Kidney tubule cell (primary cell): ENCODE data around the gene LRRC8E.

Experiments used
- DNase-seq: peaks from one replicate; pipeline ENCODE4 v3.0.0-alpha.2; 2018; ENCODE audit warnings: low spot score

LRRC8E gene

DNA sequence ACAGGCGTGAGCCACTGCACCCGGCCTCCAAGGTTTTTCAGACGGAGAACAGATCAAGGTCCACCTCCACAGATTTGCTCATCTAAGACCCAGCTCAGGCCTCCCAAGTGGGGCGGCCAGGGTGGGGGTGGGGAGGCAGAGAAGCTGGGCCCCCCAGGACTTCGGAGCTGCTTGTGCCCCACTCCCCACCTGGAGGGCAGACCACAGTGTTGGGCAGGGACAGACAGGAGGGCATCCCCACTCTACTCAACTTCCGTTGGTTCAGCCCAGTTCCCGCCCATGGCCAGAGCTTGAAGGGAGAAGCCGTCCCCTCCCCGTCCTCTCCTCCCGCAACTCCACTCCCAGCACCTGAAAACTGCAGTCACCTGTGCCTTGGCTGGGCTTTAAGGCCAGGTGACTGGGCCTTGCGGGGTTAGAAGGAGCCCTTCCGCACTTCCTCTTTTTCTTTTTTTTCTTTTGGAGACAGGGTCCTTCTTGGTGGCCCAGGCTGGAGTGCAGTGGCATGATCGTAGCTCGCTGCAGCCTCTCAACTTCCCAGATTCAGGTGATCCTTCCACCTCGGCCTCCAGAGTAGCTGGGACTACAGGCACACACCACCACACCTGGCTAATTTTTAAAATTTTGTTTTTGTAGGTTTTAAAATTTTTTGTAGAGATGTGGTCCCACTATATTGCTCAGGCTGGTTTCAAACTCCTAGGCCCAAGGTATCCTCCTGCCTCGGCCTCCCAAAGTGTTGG, 734 bp upstream of the LRRC8E start:
- DNase-seq: no peak

DNA sequence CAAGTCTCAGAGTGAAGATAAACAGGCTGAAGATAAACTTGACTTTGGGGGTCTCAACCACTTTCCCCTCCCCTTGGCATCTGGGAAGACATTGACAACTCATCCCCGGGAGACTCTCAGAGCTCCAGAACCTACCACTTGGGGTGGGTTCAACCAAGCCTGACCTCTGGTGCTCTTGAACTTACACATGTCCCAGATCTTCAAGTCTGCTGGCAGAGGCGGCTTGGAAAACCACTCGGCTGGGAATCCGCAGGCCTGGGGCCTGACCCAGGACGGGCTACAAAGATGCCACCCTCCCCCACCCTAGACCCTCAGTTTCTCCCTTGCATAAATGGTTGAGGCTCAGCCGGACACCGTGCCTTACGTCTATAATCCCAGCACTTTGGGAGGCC, 512 bp downstream of the LRRC8E start:
- DNase-seq: no peak

DNA sequence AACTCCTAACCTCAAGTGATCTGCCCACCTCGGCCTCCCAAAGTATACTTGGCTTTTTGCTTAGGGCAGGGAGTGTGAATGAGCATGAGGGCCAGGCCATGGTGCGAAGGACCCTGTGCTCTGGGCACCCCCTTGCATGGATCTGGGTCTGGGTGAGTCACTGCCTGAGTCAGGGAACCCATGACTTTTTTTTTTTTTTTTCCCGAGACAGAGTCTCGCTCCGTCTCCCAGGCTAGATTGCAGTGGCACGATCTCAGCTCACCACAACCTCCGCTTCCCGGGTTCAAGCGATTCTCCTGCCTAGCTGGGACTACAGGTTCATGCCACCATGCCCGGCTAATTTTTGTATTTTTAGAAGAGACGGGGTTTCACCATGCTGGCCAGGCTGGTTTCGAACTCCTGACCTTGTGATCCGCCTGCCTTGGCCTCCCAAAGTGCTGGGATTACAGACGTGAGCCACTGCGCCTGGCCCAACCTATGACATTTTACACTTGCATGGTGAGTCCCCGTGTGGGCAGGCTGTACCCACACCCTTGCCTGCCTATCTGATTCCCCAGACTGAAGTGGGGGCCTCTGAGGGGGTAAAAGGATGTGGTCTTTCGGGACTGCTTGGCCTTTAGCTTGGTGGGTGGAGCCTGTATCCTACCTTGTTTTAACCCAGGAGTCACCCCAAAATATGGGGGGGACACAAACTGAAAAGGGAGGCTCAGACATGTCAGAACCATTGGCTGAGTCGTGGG, 5.2 kb downstream of the LRRC8E start:
- DNase-seq: peak; percentile 55

DNA sequence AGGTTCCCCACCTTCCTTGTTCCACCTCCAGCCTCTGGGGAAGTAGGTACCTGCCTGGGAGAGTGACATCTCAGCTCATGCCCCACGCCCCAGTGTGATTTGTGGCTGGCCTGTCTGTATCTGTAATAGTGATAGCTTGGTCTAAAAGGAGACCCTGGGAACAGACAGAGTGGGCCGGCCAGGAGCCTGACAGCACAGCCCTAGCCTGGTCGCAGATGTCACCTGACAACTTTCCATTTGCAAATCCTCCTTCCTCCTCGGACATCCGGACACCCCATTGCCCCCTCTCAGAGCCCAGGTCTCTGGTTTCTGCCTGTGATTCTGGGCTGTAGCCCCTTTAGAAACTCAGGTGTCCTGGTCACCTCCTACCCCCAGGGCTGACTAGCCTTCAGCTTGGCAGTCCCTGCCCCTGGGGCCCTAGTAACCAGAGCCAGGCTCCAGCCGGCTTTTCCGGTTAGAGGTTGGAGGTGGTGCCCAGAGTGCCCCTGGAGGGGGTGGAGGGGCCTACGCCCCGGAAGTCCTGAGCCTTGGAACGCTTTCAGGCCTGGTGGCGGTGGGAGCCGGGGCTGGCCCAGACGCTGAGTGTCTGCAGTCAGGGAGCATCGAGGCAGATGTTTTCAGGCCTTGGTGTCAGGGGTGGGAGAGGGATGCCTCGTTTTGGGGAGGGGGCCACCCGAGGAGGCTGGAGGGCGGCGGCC, 6.5 kb downstream of the LRRC8E start:
- peak; percentile 39 for DNase-seq

DNA sequence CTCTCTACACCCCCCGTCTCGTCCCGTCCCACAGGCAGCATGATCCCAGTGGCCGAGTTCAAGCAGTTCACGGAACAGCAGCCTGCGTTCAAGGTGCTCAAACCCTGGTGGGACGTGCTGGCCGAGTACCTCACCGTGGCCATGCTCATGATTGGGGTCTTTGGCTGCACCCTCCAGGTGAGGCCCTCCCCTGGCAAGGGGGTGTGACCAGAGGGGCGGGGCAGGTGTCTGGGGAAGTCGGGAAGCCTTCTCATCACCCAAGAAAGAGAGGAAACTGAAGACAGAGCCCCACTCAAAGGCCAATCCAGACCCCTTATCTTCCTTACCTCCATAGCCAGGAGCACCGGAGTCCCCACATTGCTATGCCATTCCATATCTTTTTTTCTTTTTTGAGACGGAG, 7.3 kb downstream of the LRRC8E start:
- DNase-seq: no peak

DNA sequence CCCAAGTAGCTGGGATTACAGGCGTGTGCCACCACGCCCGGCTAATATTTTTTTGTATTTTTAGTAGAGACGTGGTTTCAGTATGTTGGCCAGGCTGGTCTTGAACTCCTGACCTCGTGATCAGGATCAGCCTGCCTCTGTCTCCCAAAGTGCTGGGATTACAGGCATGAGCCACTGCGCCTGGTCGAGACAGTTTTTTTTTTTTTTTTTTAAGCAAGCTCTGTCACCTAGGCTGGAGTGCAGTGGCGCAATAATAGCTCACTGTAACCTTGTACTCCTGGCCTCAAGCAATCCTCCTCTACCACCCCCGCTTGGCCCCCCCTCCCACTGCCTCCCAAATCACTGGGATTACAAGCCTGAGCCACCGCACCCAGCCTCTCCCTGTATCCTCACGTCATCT, 9.0 kb downstream of the LRRC8E start:
- no peak for DNase-seq

DNA sequence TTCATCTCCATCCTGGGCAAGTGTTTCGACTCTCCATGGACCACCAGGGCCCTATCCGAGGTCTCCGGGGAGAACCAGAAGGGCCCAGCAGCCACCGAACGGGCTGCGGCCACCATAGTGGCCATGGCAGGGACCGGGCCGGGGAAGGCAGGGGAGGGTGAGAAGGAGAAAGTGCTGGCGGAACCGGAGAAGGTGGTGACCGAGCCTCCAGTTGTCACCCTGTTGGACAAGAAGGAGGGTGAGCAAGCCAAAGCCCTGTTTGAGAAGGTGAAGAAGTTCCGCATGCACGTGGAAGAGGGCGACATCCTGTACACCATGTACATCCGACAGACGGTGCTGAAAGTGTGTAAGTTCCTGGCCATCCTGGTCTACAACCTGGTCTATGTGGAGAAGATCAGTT, 10.7 kb downstream of the LRRC8E start:
- DNase-seq: no peak

DNA sequence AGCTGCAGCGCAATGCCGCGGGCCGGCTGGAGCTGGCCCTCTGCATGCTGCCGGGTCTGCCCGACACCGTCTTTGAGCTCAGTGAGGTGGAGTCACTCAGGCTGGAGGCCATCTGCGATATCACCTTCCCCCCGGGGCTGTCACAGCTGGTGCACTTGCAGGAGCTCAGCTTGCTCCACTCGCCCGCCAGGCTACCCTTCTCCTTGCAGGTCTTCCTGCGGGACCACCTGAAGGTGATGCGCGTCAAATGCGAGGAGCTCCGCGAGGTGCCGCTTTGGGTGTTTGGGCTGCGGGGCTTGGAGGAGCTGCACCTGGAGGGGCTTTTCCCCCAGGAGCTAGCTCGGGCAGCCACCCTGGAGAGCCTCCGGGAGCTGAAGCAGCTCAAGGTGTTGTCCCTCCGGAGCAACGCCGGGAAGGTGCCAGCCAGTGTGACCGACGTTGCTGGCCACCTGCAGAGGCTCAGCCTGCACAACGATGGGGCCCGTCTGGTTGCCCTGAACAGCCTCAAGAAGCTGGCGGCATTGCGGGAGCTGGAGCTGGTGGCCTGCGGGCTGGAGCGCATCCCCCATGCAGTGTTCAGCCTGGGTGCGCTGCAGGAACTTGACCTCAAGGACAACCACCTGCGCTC, 11.6 kb downstream of the LRRC8E start:
- no peak for DNase-seq

DNA sequence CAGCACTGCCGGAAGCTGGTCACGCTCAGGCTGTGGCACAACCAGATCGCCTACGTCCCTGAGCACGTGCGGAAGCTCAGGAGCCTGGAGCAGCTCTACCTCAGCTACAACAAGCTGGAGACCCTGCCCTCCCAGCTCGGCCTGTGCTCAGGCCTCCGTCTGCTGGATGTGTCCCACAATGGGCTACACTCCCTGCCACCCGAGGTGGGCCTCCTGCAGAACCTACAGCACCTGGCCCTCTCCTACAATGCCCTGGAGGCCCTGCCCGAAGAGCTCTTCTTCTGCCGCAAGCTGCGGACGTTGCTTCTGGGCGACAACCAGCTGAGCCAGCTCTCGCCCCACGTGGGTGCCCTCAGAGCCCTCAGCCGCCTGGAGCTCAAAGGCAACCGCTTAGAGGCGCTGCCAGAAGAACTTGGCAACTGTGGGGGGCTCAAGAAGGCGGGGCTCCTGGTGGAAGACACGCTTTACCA, 12.1 kb downstream of the LRRC8E start:
- no peak for DNase-seq

DNA sequence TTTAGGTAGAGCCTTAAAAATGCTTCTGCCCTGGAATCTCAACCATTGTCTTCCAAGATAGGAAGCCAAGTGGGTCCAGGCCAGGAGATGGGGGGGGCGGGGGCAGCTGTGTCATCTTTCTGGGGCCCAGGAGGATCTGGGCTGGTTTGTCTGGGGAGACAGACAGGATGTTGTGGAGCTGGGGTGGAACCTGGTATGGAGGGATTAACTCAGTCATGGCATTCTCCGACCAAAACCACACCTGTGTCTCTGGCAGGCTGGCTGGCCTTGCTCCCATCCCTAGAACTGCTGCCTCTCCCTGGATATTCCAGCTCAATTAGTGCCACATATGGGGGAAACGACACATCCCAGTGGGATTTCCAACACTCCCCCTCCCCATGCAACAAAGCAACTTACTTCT, 12.6 kb downstream of the LRRC8E start:
- DNase-seq: no peak

DNA sequence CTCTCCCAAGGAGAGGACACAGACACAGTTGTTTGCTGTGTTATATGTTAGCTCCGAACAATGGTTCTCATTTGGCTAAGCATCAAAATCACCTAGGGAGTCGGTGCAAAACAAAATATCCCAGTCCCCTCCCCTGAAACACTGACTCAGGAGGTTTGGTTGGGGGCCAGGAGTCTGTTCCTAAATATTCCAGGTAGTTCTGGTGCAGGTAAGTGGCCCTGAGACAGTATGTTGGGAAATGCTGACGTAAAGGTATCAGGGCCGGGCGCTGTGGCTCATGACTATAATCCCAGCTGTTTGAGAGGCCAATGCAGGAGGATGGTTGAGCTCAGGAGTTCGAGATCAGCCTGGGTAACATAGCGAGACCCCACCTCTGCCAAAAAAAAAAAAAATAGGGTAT, 13.0 kb downstream of the LRRC8E start:
- no peak for DNase-seq

DNA sequence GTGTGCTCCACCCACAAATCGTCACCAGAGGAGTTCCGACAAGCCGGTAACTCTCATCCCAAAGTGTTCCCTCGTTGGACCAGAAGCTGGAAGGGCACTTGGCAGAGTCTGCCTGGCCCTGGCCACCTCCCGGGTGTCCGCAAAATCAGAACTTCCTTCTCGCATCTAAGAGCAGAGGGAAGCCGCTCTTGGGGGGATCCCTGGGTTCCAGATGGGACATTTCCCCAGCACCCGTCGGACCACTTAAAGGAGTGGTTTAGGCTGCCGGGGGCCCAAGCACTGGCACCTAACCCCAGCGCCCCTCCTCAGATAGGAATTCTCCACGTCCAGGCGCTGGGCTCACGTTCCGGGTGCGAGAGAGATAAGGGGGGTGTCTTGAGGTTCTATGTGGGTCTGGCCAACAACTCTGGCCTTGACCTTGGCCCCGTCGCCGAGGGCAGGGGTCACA, 14.5 kb downstream of the LRRC8E start:
- no peak for DNase-seq

DNA sequence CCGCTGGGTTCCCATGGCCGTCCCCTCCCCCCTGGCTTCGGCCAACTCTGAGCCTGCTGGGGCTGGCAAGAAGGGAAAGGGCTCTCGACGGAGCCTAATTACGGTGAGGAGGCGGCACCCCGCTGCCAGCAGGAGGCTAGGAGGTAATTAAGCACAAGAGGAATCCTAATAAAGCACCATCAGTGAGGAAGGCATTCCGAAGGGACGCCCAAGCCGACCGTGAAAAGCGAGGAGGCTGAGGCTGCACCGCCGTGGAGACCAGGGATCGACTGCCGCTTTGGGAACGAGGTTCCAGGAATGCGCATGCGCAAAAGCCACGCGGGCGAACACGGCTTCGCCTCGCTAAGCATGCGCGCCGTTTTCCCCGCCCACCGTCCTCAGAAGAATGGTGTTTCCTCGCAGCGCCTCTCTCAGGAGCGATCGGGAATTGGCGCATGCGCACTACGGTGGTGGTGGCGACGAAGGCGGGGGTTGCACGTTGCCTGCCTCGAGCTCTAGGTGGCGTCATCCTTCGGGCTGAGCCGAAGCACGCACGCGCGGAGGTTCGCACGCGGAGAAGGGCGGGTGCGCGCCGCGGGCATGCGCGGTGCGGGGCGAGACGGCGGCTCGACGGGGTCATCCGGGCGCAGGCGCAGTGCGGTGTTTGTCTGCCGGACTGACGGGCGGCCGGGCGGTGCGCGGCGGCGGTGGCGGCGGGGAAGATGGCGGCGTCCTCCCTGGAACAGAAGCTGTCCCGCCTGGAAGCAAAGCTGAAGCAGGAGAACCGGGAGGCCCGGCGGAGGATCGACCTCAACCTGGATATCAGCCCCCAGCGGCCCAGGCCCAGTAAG, 15.1 kb downstream of the LRRC8E start, which contains the start of gene MAP2K7:
Gene MAP2K7, plus strand, starts transcription at position 634 of the 830 bp plus-strand sequence. Its CDS starts 68 bp downstream, at position 702.
- DNase-seq: peak; percentile 99

DNA sequence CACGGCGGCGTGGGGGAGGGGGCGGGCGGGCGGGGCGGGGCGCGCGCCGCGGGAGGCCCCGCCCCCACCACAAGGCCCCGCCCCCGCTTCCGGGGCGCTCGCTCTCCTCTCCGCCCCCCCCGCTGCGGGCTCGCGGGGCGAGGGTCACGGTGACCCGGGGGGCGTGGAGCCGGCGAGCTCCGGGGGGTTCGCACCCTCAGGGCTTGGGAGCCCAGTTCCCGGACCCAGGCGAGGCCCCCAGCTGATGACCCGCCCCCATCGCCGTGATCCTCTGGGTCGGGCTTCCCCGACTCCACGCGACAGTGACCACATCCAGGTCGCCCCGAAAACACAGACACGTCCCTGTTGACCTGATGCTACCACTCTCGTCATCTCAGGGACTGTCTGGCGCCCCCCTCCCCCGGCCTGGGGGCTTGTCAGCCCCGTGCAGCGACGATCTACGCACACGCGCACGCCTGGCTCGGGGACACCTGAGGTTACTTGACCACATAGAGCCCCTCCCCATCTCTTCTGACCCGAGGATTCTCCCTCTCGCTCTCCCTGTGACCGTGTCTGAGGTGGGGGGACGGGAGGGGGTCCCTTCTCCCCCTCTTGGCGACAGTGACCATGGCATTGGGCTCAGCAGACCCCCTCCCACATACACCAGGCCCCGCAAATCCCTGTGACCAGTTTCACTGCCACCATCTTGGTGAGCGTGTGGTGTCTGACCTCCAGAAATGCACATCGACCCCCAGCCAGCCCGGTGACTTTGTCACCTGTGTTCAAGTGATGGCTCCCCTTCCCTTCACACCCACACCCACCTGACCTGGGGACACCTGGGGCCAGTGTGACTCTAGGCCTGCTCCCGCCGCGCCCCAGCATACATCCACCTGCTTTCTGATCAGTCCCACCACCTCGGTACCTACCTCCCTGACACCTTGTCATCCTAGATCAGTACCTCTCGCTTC, 16.0 kb downstream of the LRRC8E start:
- DNase-seq: no peak

DNA sequence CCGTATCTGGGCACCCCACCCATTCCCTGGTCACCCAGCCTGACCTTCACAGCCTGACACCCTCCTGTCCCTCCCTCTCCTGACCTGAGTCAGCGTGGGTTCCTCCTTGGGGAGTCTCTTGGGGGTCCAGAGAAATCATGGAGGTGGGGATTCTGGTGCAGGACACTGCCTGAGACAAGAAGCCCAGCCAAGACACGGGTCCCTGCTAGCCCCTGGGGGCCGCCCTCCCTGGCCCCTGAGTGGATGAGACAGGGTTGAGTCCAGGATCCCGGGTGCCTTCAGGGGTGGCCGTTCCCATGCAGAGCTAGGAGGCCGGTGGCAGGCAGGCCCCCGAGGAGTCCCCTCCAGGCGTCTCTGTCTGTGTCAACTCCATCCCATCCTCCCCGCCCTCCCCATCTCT, 17.0 kb downstream of the LRRC8E start:
- DNase-seq: no peak

DNA sequence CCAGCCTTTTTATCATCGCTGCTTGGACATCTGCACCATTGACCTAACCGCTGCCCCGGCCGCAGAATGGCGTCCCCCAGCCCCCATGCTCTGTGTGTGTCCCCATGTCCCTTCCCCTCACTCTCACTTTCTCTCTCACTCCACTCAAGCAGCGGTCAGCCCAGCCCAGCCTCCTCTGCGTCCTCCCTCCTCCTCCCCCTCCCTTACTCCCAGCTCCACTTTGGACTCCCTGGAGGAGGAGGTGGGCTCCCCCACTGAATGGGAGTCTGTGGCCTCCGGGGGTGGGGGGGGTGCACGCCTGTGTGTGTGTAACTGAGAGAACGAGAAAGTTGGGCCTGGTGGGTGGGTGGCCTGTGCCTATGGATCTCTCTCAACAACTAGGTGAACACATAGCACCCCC, 17.5 kb downstream of the LRRC8E start:
- DNase-seq: no peak

DNA sequence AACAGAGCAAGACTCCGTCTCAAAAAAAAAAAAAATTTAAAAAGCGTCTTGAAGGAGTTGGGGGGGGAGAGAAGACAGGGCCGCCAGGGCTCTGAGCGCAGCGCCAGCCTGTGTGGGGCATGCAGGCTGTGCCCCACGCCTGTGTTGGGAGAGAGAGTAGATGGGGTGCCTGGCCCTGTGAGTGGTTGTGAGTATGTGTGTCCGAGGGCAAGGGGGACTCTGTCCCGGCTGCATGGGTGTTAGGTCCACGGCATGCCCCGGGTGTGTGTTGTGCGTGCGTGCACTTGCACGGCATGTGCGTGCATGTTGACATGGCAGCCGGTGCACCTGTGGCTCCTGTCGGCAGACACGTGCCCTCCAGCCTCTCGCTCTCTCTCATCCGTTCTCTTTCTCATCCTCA, 18.8 kb downstream of the LRRC8E start:
- no peak for DNase-seq

DNA sequence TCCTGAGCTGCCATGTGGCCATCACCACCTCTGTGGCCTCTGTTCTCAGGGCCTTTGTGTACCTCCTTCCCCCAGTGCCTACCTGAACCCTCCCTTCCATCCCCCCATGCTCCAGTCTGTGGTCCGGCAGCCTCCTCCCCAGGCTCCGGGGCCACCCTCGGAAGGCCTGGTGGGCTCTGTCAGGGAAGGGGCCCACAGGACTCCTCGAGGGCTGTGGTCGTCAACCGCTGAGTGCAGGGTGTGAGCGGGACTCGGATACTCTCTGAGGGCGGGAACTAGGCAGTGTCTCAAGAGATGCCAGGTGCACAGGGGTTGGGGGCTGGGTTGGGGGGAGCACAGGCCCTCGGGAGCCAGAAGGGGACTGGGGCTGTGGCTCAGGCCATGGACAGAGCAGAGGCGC, 19.2 kb downstream of the LRRC8E start:
- DNase-seq: no peak

DNA sequence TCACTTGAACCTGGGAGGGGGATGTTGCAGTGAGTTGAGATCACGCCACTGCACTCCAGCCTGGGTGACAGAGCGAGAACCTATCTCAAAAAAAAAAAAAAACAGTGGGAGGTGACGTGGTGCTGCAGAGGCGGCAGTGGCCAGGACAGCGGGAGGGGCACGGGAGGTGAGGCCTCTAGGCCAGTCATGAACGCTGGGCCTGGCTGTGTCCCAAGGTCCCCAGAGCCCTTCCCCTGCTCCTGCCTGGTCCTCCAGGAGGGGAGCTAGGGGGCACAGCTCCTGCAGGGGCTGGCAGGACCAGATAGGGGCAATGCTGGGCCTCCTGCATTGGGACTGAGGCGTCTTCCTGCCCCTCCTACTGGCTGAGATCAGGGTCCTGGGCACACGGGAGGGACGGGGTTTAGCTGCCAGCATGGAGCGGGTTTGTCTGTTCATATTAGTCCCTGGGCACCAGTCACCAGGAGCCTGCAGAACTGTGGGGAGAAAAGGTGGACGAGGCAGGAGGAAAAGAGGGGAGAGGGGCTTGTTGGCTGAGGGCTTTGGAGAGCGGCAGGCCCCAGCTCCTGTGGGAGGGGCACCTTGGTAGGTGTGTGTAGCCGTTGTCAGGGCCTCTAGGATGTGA, 19.9 kb downstream of the LRRC8E start:
- no peak for DNase-seq
